Uterus (tissue), 4 donors: Measurements from ENCODE around the gene TGIF2. TPM values are rescaled to one million over a fixed set of nuclear protein-coding genes. Genes with fewer than 3 reads are reported as not detected.

ENCODE experiments used
- DNase-seq, 2 donors: peaks; one replicate each; pipeline ENCODE4 v3.0.0-alpha.2; 2019 to 2020
- H3K27ac ChIP-seq, 2 donors: fragments of 200-600 bp; sonication (generic); 1 replicate in 1 of 2; 2 replicates in 1 of 2; pipeline ENCODE4 v1.5.1; 2016 to 2018
- H3K27me3 ChIP-seq, 2 donors: fragments of 200-600 bp; sonication (generic); one replicate each; pipeline ENCODE4 v1.5.1; 2018 to 2019; ENCODE audit warnings: control low read depth in 1 of 2
- H3K36me3 ChIP-seq, 2 donors: fragments of 200-600 bp; sonication (generic); one replicate each; pipeline ENCODE4 v1.5.1; 2019; ENCODE audit warnings: control low read depth in 1 of 2
- H3K4me1 ChIP-seq, 2 donors: fragments of 200-600 bp; sonication (generic); one replicate each; pipeline ENCODE4 v1.5.1; 2018 to 2019; ENCODE audit warnings: control low read depth in 1 of 2
- H3K4me3 ChIP-seq, 2 donors: fragments of 200-600 bp; sonication (generic); 1 replicate in 1 of 2; 2 replicates in 1 of 2; pipeline ENCODE4 v1.5.1; 2018 to 2019; ENCODE audit warnings: mild to moderate bottlenecking in 1 of 2
- H3K9me3 ChIP-seq, 2 donors: fragments of 200-600 bp; sonication (generic); one replicate each; pipeline ENCODE4 v1.5.1; 2019; ENCODE audit warnings: control low read depth in 1 of 2
- POLR2A ChIP-seq, 2 donors: fragments of 450-650 bp; IDR thresholded peaks; one replicate each; pipeline ENCODE4 v1.6.1; 2016; ENCODE audit warnings: antibody characterized with exemption in 2 of 2, mild to moderate bottlenecking in 1 of 2, moderate library complexity in 1 of 2
- intact Hi-C: fragments of 100-400 bp; cut with DNase I; formaldehyde crosslinking; loops from one replicate; pipeline ENCODE4 v1.15.1; 2023; ENCODE audit warnings: low total_unique reads
- total RNA-seq, 4 donors: library from RNA; depleted of rRNA in 3 of 4; stranded (reverse); fragments of >200 nt in 3 of 4; gene quantifications; one replicate each; pipeline versions ENCODE4 v1.1.0 to v1.2.4, GENCODE V29; 2014 to 2023
- TF ChIP-seq, protein P1 (sequence below), 4 experiments: fragments of 200-600 bp in 2 of 4; fragments of 450-650 bp in 2 of 4; sonication (generic) in 2 of 4; IDR thresholded peaks; one replicate each; pipeline ENCODE4 v1.5.1; 2016 to 2019; ENCODE audit warnings: antibody characterized with exemption in 4 of 4, mild to moderate bottlenecking in 2 of 4, moderate library complexity in 1 of 4
- donor health status: DM: yes; HTN: yes; CAD: no.

The TGIF2 gene
- total RNA-seq, 4 donors from 2014 or later = 3.3 to 35.7 (median 17.7) TPM

DNA sequence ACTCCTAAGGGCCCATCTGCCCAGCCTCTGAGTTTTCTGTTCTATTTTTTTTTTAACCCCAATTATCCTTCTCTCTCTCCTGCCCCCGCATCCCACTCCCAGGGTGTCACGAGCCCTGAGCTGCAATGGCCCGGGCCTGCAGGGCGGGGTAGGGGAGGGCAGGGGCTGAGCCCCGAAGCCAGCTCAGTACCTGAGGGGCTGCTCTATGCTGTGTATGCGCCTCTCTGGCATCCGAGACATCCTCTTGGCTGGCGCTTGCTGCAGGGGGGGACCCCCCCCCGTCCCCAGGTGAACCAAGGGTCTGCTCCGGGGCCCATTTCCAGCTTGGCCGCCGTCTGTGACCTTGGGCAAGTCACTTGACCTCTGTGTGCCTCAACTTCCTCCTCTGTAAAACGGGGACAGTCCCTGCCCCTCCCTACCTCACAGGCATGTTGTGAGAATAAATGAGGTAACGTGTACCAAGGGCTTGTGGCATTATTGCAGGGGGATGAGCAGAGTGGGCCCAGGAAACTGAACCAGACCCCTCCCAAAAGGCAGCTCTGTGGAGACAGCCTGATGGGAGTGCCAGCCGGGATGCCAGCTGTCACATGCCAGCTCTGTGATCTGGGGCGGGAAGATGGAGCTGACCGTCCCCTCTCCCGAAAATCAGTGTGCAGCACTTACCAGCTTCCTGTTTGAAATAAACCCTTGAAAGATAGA, 45.1 kb upstream of the TGIF2 start:
- no peak overlapping the region for H3K4me3 ChIP-seq
- no peak for DNase-seq
- H3K36me3 ChIP-seq = no peaks in the 10 kb centered on the region
- H3K27me3 ChIP-seq = no peaks in the 10 kb centered on the region
- TF ChIP-seq, protein P1, sequence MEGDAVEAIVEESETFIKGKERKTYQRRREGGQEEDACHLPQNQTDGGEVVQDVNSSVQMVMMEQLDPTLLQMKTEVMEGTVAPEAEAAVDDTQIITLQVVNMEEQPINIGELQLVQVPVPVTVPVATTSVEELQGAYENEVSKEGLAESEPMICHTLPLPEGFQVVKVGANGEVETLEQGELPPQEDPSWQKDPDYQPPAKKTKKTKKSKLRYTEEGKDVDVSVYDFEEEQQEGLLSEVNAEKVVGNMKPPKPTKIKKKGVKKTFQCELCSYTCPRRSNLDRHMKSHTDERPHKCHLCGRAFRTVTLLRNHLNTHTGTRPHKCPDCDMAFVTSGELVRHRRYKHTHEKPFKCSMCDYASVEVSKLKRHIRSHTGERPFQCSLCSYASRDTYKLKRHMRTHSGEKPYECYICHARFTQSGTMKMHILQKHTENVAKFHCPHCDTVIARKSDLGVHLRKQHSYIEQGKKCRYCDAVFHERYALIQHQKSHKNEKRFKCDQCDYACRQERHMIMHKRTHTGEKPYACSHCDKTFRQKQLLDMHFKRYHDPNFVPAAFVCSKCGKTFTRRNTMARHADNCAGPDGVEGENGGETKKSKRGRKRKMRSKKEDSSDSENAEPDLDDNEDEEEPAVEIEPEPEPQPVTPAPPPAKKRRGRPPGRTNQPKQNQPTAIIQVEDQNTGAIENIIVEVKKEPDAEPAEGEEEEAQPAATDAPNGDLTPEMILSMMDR (IDR thresholded peaks at IDR 0.05) = no peak
- TF ChIP-seq POLR2A (IDR thresholded peaks at IDR 0.05) = no peak
- intact Hi-C loops = no loop called here
- no peak overlapping the region for H3K27ac ChIP-seq
- H3K4me1 ChIP-seq = no peaks in the 10 kb centered on the region
- no peaks in the 10 kb centered on the region for H3K9me3 ChIP-seq

DNA sequence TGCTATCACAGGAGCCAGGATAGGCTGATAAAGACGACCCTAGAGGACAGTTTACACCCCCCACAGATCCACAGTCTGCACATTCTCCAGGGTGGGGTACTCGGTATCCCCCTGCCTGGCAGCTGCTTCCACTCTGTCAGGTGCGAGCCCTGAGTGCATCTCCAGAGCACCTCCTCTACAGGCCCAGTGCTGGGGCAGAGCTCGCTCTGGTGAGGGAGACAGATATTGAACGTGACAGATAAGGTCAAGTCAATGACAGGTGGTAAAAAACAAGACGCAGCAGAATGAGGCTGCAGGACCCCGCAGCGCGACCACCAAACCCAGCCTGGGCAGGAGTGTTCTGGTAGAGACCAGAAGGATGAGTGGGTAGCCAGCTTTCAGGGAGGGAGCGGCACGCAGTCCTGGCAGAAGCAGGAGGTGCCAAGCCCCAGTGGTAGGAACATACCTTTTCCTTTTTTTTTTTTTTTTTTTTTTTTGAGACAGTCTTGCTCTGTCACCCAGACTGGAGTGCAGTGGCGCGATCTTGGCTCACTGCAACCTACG, 44.5 kb upstream of the TGIF2 start:
- H3K4me3 ChIP-seq = no peak overlapping the region
- no peaks in the 10 kb centered on the region for H3K4me1 ChIP-seq
- intact Hi-C loops = no loop called here
- TF ChIP-seq, protein P1 (IDR thresholded peaks at IDR 0.05) = no peak
- TF ChIP-seq POLR2A (IDR thresholded peaks at IDR 0.05) = no peak
- H3K36me3 ChIP-seq = no peaks in the 10 kb centered on the region
- H3K27me3 ChIP-seq = no peaks in the 10 kb centered on the region
- no peaks in the 10 kb centered on the region for H3K9me3 ChIP-seq
- DNase-seq = no peak
- H3K27ac ChIP-seq = no peak overlapping the region

DNA sequence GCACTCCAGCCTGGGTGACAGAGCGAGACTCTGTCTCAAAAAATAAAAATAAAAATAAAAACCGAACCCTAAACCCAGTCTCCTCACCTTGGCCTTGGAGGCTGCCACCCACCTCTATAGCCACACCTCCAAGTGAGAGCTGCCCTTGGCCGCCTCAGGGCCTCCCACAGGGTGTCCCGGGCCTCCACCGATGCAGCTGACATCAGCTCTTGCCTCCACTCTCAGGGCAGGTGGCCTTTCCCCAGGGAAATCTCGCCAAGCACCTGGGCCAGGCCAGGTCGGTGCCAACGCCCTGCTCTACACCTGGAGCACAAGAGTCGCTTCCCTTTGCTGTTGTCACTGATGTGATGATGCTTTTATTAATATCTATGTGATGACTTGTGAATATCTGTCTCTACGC, 41.0 kb upstream of the TGIF2 start:
- no peak overlapping the region for H3K4me3 ChIP-seq
- no peaks in the 10 kb centered on the region for H3K27me3 ChIP-seq
- no peaks in the 10 kb centered on the region for H3K4me1 ChIP-seq
- TF ChIP-seq POLR2A (IDR thresholded peaks at IDR 0.05) = no peak
- TF ChIP-seq, protein P1 (IDR thresholded peaks at IDR 0.05) = no peak
- no peak overlapping the region for H3K27ac ChIP-seq
- DNase-seq = no peak
- no peaks in the 10 kb centered on the region for H3K36me3 ChIP-seq
- intact Hi-C loops = no loop called here
- H3K9me3 ChIP-seq = no peaks in the 10 kb centered on the region

DNA sequence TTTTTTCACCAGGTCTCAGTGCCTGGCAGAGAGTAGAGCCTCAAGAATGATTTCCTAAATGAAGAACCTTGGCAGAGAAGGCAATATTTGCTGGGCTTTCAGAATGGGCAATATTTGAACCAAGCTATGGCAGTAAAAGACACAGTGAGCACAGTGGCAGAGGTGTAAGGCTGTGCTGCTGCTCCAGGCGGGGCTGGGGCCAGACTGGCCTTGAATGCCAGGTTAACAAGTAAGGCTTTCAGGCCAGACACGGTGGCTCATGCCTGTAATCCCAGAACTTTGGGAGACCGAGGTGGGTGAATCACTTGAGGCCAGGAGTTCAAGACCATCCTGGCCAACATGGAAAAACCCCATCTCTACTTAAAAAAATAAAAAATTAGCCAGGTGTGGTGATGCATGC, 40.6 kb upstream of the TGIF2 start:
- no peaks in the 10 kb centered on the region for H3K9me3 ChIP-seq
- no peak for DNase-seq
- no peak overlapping the region for H3K4me3 ChIP-seq
- no peaks in the 10 kb centered on the region for H3K36me3 ChIP-seq
- H3K27ac ChIP-seq = no peak overlapping the region
- no peak for TF ChIP-seq POLR2A (IDR thresholded peaks at IDR 0.05)
- TF ChIP-seq, protein P1 (IDR thresholded peaks at IDR 0.05) = no peak
- no peaks in the 10 kb centered on the region for H3K4me1 ChIP-seq
- H3K27me3 ChIP-seq = no peaks in the 10 kb centered on the region
- intact Hi-C loops = no loop called here

DNA sequence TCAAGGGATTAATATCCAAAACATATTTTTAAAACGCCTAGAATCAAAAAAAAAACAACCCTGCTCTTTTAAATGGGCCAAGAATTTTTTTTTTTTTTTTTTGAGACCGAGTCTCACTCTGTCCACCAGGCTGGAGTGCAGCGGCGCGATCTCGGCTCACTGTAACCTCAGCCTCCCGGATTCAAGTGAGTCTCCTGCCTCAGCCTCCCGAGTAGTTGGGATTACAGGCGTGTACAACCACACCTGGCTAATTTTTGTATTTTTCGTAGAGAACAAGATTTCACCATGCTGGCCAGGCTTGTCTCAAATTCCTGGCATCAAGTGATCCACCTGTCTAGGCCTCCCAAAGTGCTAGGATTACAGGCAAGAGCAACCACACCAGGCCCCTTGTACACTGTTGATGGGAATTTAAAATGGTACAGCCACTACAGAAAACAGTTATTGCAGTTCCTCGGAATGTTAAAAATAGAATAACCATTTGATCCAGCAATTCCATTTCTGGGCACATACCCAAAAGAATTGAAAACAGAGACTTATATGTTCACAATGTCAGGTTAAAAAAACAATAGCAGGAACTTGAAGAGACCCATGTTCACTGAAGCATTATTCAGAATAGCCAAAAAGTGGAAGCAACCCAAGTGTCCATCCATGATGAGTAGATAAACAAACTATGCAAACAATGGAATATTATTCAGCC, 35.2 kb upstream of the TGIF2 start:
- no peak for DNase-seq
- H3K9me3 ChIP-seq = no peaks in the 10 kb centered on the region
- H3K4me1 ChIP-seq = no peaks in the 10 kb centered on the region
- intact Hi-C loops = no loop called here
- no peaks in the 10 kb centered on the region for H3K27me3 ChIP-seq
- no peaks in the 10 kb centered on the region for H3K36me3 ChIP-seq
- H3K4me3 ChIP-seq = no peak overlapping the region
- TF ChIP-seq POLR2A (IDR thresholded peaks at IDR 0.05) = peak in 1 of 2 donors; percentile 13
- TF ChIP-seq, protein P1 (IDR thresholded peaks at IDR 0.05) = no peak
- peak overlapping the region; percentile 44 to 97 for H3K27ac ChIP-seq
